ENCODE measurements around the gene ZNF20.

GRCh38 chr19:12145348-12145747 lies 5.2 kb upstream of the ZNF20 start:
- TF ChIP-seq CTCF (IDR thresholded peaks at IDR 0.05; ENCODE audit: poor library complexity, severe bottlenecking) (no peak), EP300 (conservative IDR thresholded peaks at IDR 0.05; ENCODE audit: poor library complexity, severe bottlenecking) (no peak), RAD21 (conservative IDR thresholded peaks at IDR 0.05) (no peak), TAF1 (IDR thresholded peaks at IDR 0.05; ENCODE audit: low read depth) (no peak), POLR2AphosphoS5 (IDR thresholded peaks at IDR 0.05) (no peak), EZH2 (IDR thresholded peaks at IDR 0.05; ENCODE audit: borderline replicate concordance, insufficient read depth, low read length, poor library complexity, severe bottlenecking) (no peak), REST (IDR thresholded peaks at IDR 0.05; ENCODE audit: borderline replicate concordance) (no peak)
